WTC11 (cell line): ENCODE data around the gene GJD3. TPM values are rescaled to one million over a fixed set of nuclear protein-coding genes. Genes with fewer than 3 reads are reported as not detected.

Experiments
- ATAC-seq: fragments of 200-7000 bp; cut with Tn5 transposase; 2 replicates; pipeline ENCODE4 v1.10.0; 2021; ENCODE audit warnings: mild to moderate bottlenecking, moderate library complexity
- CTCF ChIA-PET: fragments of 300-600 bp; sonication (Branson Sonifier 250); formaldehyde crosslinking; loops from one replicate; lab custom pipeline; 2021; ENCODE audit warnings: antibody characterized with exemption; lab: Charles Lee
- POLR2A ChIA-PET: fragments of 350-600 bp; sonication (Branson Sonifier 250); formaldehyde crosslinking; loops from one replicate; lab custom pipeline; 2021; ENCODE audit warnings: antibody characterized with exemption; lab: Charles Lee
- DNase-seq: peaks from one replicate; pipeline ENCODE4 v3.0.0; 2021; ENCODE audit warnings: low spot score
- H3K27ac Mint-ChIP-seq: 2 replicates; pipeline ENCODE4 v1.8.0; 2021; ENCODE audit warnings: mixed read lengths
- H3K27me3 Mint-ChIP-seq: 2 replicates; pipeline ENCODE4 v1.8.0; 2021; ENCODE audit warnings: low read depth, mild to moderate bottlenecking, moderate library complexity, mixed read lengths
- H3K36me3 Mint-ChIP-seq: 2 replicates; pipeline ENCODE4 v1.8.0; 2021; ENCODE audit warnings: mixed read lengths
- H3K4me1 Mint-ChIP-seq: 2 replicates; pipeline ENCODE4 v1.8.0; 2022; ENCODE audit warnings: mixed read lengths
- H3K4me3 Mint-ChIP-seq: 2 replicates; pipeline ENCODE4 v1.8.0; 2021; ENCODE audit warnings: mild to moderate bottlenecking, moderate library complexity, mixed read lengths
- H3K9me3 Mint-ChIP-seq: 2 replicates; pipeline ENCODE4 v1.8.0; 2021; ENCODE audit warnings: mixed read lengths
- ATF2 ChIP-seq: sonication (generic); formaldehyde crosslinking; IDR thresholded peaks from 2 replicates; pipeline ENCODE4 v1.8.1; 2022; ENCODE audit warnings: low read depth, missing genetic modification reagents, borderline replicate concordance
- CDX4 ChIP-seq: fragments of 250-450 bp; sonication (Bioruptor Pico); IDR thresholded peaks from 2 replicates; pipeline ENCODE4 v1.9.0; 2021; ENCODE audit warnings: moderate library complexity, mild to moderate bottlenecking, inconsistent platforms, borderline replicate concordance
- E2F5 ChIP-seq: sonication (generic); formaldehyde crosslinking; IDR thresholded peaks from 2 replicates; pipeline ENCODE4 v1.8.1; 2022; ENCODE audit warnings: mild to moderate bottlenecking, moderate library complexity, missing genetic modification reagents
- FOXJ3 ChIP-seq: sonication (generic); formaldehyde crosslinking; IDR thresholded peaks from 2 replicates; pipeline ENCODE4 v1.9.0; 2021; ENCODE audit warnings: missing genetic modification reagents, mild to moderate bottlenecking, borderline replicate concordance
- FOXK1 ChIP-seq: sonication (generic); formaldehyde crosslinking; IDR thresholded peaks from 2 replicates; pipeline ENCODE4 v1.8.0; 2022; ENCODE audit warnings: mild to moderate bottlenecking, moderate library complexity, missing genetic modification reagents
- FOXP1 ChIP-seq: sonication (generic); formaldehyde crosslinking; IDR thresholded peaks from 2 replicates; pipeline ENCODE4 v1.8.0; 2022; ENCODE audit warnings: missing genetic modification reagents, mild to moderate bottlenecking, moderate library complexity, borderline replicate concordance
- GTF2I ChIP-seq: fragments of 250-450 bp; sonication (Bioruptor Pico); conservative IDR thresholded peaks from 2 replicates; pipeline ENCODE4 v1.4.0; 2021; ENCODE audit warnings: mild to moderate bottlenecking
- HMGA2 ChIP-seq: fragments of 250-450 bp; sonication (Bioruptor Pico); IDR thresholded peaks from 2 replicates; pipeline ENCODE4 v1.4.0; 2021; ENCODE audit warnings: mild to moderate bottlenecking, moderate library complexity
- HMGXB4 ChIP-seq: sonication (generic); formaldehyde crosslinking; IDR thresholded peaks from 2 replicates; pipeline ENCODE4 v1.8.1; 2023; ENCODE audit warnings: mild to moderate bottlenecking, moderate library complexity, missing genetic modification reagents
- IRF2 ChIP-seq: sonication (generic); formaldehyde crosslinking; IDR thresholded peaks from 2 replicates; pipeline ENCODE4 v1.8.0; 2022; ENCODE audit warnings: low read depth, missing genetic modification reagents, borderline replicate concordance
- JUN ChIP-seq: sonication (generic); formaldehyde crosslinking; IDR thresholded peaks from 2 replicates; pipeline ENCODE4 v1.8.0; 2023; ENCODE audit warnings: mild to moderate bottlenecking, missing genetic modification reagents
- MAX ChIP-seq: sonication (generic); formaldehyde crosslinking; IDR thresholded peaks from 2 replicates; pipeline ENCODE4 v1.8.0; 2022; ENCODE audit warnings: mild to moderate bottlenecking, missing genetic modification reagents
- NFE2L1 ChIP-seq: sonication (generic); formaldehyde crosslinking; IDR thresholded peaks from 2 replicates; pipeline ENCODE4 v1.8.1; 2023; ENCODE audit warnings: missing genetic modification reagents
- OVOL2 ChIP-seq: fragments of 250-450 bp; sonication (Bioruptor Pico); IDR thresholded peaks from 2 replicates; pipeline ENCODE4 v1.9.0; 2021; ENCODE audit warnings: mild to moderate bottlenecking, borderline replicate concordance
- RELA ChIP-seq: sonication (generic); formaldehyde crosslinking; IDR thresholded peaks from 2 replicates; pipeline ENCODE4 v1.8.1; 2022; ENCODE audit warnings: missing genetic modification reagents, mild to moderate bottlenecking, borderline replicate concordance
- RORB ChIP-seq: fragments of 250-450 bp; sonication (Bioruptor Pico); IDR thresholded peaks from 2 replicates; pipeline ENCODE4 v1.9.0; 2021; ENCODE audit warnings: mild to moderate bottlenecking
- SOX15 ChIP-seq: fragments of 250-450 bp; sonication (Bioruptor Pico); IDR thresholded peaks from 2 replicates; pipeline ENCODE4 v1.9.0; 2021; ENCODE audit warnings: mild to moderate bottlenecking
- TEAD1 ChIP-seq: sonication (generic); formaldehyde crosslinking; IDR thresholded peaks from 2 replicates; pipeline ENCODE4 v1.8.0; 2022; ENCODE audit warnings: mild to moderate bottlenecking, missing genetic modification reagents
- TP53 ChIP-seq: sonication (generic); formaldehyde crosslinking; IDR thresholded peaks from 2 replicates; pipeline ENCODE4 v1.8.1; 2023; ENCODE audit warnings: mild to moderate bottlenecking, missing genetic modification reagents
- USF2 ChIP-seq: sonication (generic); formaldehyde crosslinking; IDR thresholded peaks from 2 replicates; pipeline ENCODE4 v1.8.1; 2023; ENCODE audit warnings: mild to moderate bottlenecking, missing genetic modification reagents, moderate library complexity
- ZNF121 ChIP-seq: sonication (generic); formaldehyde crosslinking; IDR thresholded peaks from 2 replicates; pipeline ENCODE4 v1.8.0; 2023; ENCODE audit warnings: missing genetic modification reagents
- ZNF281 ChIP-seq: sonication (generic); formaldehyde crosslinking; IDR thresholded peaks from 2 replicates; pipeline ENCODE4 v1.8.0; 2023; ENCODE audit warnings: mild to moderate bottlenecking, missing genetic modification reagents
- ZNF425 ChIP-seq: fragments of 250-450 bp; sonication (Bioruptor Pico); conservative IDR thresholded peaks from 2 replicates; pipeline ENCODE4 v1.9.0; 2021; ENCODE audit warnings: mild to moderate bottlenecking
- total RNA-seq: library from RNA; stranded (reverse); gene quantifications from 3 replicates; pipeline ENCODE4 v1.2.3, GENCODE V29; 2021

Gene GJD3
- total RNA-seq, 1 experiment from 2014 or later, result 2.3 TPM

GRCh38 chr17:40333781-40334448 lies 30.6 kb downstream of the GJD3 start:
- peaks cover 28% of the 10 kb centered on the region for H3K27me3 Mint-ChIP-seq
- CTCF ChIA-PET, result interaction anchor here (0.6 to 1.8 kb wide), 2 partner anchors 21 to 27 kb away, joined by 3 to 8 read pairs; no protein-coding TSS in a partner anchor
- H3K9me3 Mint-ChIP-seq, result no peaks in the 10 kb centered on the region
- H3K27ac Mint-ChIP-seq, result no peak overlapping the region
- ATAC-seq (no peak), DNase-seq (no peak)
- POLR2A ChIA-PET, result no interaction called here
- no peak overlapping the region for H3K4me3 Mint-ChIP-seq
- peaks cover 9% of the 10 kb centered on the region for H3K4me1 Mint-ChIP-seq
- no peak for TF ChIP-seq FOXP1
- TF ChIP-seq ZNF425, result no peak
- TF ChIP-seq CDX4, result no peak
- TF ChIP-seq NFE2L1 (CRISPR knock-in tag), result no peak
- no peak for TF ChIP-seq JUN
- TF ChIP-seq FOXK1 (CRISPR knock-in tag), result no peak
- TF ChIP-seq USF2 (CRISPR knock-in tag), result no peak
- no peak for TF ChIP-seq RORB
- no peak for TF ChIP-seq E2F5 (CRISPR knock-in tag)
- peaks cover 8% of the 10 kb centered on the region for H3K36me3 Mint-ChIP-seq

- no peaks in the 10 kb centered on the region for H3K9me3 Mint-ChIP-seq
- H3K4me3 Mint-ChIP-seq, result no peak overlapping the region
- peaks cover 11% of the 10 kb centered on the region for H3K27me3 Mint-ChIP-seq
- ATAC-seq (peak; percentile 49), DNase-seq (no peak)
- peaks cover 8% of the 10 kb centered on the region for H3K36me3 Mint-ChIP-seq
- no peak overlapping the region for H3K27ac Mint-ChIP-seq
- ChIA-PET POLR2A (interaction anchor here (1.5 kb wide), 1 partner anchor 23 kb away, joined by 4 read pairs; the partner anchor contains the start of gene RARA), CTCF (interaction anchor here (0.8 to 1.7 kb wide), 3 partner anchors 13 to 144 kb away, joined by 3 to 6 read pairs (median 4); no protein-coding TSS in a partner anchor)
- peaks cover 9% of the 10 kb centered on the region for H3K4me1 Mint-ChIP-seq
- TF ChIP-seq IRF2 (CRISPR knock-in tag), result no peak
- TF ChIP-seq TEAD1 (CRISPR knock-in tag), result no peak
- TF ChIP-seq HMGXB4 (CRISPR knock-in tag), result no peak
- TF ChIP-seq RELA (CRISPR knock-in tag), result no peak
- no peak for TF ChIP-seq MAX (CRISPR knock-in tag)
- no peak for TF ChIP-seq FOXJ3 (CRISPR knock-in tag)
- no peak for TF ChIP-seq SOX15 (CRISPR knock-in tag)
- TF ChIP-seq ZNF121 (CRISPR knock-in tag), result no peak
- no peak for TF ChIP-seq ZNF281 (CRISPR knock-in tag)
- TF ChIP-seq OVOL2 (CRISPR knock-in tag), result no peak
- no peak for TF ChIP-seq GTF2I (CRISPR knock-in tag)
- no peak for TF ChIP-seq ATF2 (CRISPR knock-in tag)
- TF ChIP-seq TP53 (CRISPR knock-in tag), result no peak
- TF ChIP-seq HMGA2, result no peak
- TF ChIP-seq JUN, result no peak
These were observed 32.5 kb downstream of the GJD3 start for GRCh38 chr17:40331743-40332641.
